ENCODE measurements around the gene CREBZF.
"Not testable (repeated sequence)": the region's sequence is repeated elsewhere in the genome, so short reads cannot be mapped to it uniquely, and the experiment has no call there.

The CREBZF gene

GRCh38 chr11:85670949-85671663 lies 6.2 kb upstream of the CREBZF start:
- DNase-seq, result not testable (repeated sequence)

GRCh38 chr11:85668157-85668556 lies 3.2 kb upstream of the CREBZF start:
- no peak for DNase-seq

- no peak for DNase-seq
These were observed 1.8 kb upstream of the CREBZF start for GRCh38 chr11:85666687-85667086.

GRCh38 chr11:85665733-85666132 lies 804 bp upstream of the CREBZF start:
- DNase-seq, result no peak

DNA sequence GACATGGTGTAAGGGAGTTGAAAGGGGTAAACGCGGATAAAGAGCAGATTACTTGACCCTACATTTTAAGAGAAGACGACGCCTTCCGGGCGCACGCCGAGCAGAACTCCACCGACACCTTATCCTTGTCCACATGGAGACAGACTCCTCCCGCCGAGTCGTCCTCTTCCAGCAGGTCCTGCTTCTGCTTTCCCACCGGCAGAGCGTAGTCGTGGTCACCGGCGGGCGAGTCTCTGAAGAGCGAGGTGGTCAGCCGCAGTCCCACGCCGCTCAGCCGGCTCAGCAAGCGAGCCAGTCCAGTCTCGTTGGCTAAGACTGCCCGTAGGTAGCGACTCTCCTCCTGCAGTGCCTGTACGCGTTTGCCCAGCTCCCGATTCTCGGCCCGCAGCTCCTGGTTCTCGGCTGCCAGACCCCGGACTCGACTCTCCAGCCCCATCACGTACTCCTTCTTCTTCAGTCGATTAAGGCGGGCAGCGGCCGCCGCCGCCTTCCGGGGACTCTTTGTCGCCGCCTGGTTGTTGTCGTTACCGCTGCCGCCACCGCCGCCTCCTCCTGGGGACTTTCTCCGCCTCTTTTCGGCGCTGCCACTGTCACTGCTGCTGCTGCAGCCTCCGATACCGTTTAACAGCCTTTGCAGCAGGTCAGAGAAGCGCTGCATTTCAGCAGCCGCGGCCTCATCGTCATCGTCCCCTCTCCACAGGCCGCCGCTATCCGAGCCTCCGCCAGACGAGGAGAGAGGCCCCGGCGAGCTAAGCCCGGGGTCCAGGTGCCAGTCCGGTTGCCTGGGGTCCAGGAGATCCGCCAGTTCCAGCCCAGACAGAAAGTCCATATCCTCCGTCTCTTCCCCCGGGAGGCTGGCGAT lies 945 bp downstream of the CREBZF start:
- peak; percentile 36 for DNase-seq

GRCh38 chr11:85663080-85663752 lies 1.7 kb downstream of the CREBZF start:
- no peak for DNase-seq

GRCh38 chr11:85661972-85662664 lies 2.8 kb downstream of the CREBZF start:
- no peak for DNase-seq

DNA sequence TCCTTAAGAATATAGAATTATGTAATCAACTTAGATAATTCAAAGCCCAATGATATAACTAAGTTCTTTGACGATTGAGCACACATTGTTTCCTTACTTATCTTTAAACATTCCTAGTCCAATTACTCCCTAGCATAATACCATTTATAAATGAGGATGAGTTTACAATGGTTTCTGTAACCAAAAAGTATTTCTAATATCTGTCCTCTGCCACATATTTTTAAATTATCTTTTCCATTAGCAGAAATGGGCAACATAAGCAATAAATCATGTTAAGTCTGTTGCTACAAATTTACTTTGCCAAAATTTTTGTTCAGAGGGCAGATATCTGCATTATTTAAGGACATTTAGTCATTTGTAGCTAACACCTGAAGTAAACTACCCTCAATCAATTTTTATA lies 6.7 kb downstream of the CREBZF start:
- DNase-seq, result no peak

DNA sequence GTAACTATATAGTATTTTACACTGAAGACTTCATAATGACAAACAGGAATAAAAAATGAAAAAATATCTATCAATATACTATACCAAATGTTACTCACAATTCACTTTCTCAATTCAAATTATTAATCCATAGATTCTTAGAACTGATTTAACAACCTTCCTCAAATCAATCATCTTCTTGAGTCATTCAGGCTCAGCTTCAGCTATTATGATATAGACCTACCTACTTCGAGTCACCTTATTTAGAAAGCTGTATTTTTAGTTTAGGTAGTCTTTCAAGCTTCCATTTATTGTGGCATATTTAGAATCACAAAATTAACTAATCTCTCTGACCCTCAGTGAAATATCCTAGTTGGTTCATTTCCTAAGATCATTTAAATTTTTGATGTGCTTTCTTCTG lies 8.2 kb downstream of the CREBZF start:
- no peak for DNase-seq

- not testable (repeated sequence) for DNase-seq
These were observed 10.6 kb downstream of the CREBZF start for GRCh38 chr11:85654343-85654742.

- no peak for DNase-seq
These were observed 12.0 kb downstream of the CREBZF start for GRCh38 chr11:85652786-85653447.

- no peak for DNase-seq
These were observed 13.8 kb downstream of the CREBZF start for GRCh38 chr11:85651118-85651517.

GRCh38 chr11:85647604-85648299 lies 17.2 kb downstream of the CREBZF start, which contains the start of gene TMEM126A:
TSS of gene TMEM126A (plus strand) at chr11:85647967. CDS start at chr11:85650256, 2,289 bp downstream.
- peak; percentile 85 for DNase-seq

- no peak for DNase-seq
These were observed 17.9 kb downstream of the CREBZF start for GRCh38 chr11:85647078-85647477.

GRCh38 chr11:85643191-85643614 lies 21.7 kb downstream of the CREBZF start:
- no peak for DNase-seq

- no peak for DNase-seq
These were observed 30.2 kb downstream of the CREBZF start for GRCh38 chr11:85634747-85635146.

- DNase-seq, result no peak
These were observed 36.1 kb downstream of the CREBZF start for GRCh38 chr11:85628771-85629341.

- peak; percentile 94 for DNase-seq
These were observed 36.7 kb downstream of the CREBZF start, which contains the start of gene TMEM126B for GRCh38 chr11:85627998-85628770. TSS of gene TMEM126B (plus strand) at chr11:85628593. CDS start at chr11:85628608, 15 bp downstream.

- peak; percentile 27 for DNase-seq
These were observed 37.5 kb downstream of the CREBZF start, which contains the start of gene DLG2 for GRCh38 chr11:85627332-85627997. TSS of gene DLG2 (minus strand) at chr11:85627344.

DNA sequence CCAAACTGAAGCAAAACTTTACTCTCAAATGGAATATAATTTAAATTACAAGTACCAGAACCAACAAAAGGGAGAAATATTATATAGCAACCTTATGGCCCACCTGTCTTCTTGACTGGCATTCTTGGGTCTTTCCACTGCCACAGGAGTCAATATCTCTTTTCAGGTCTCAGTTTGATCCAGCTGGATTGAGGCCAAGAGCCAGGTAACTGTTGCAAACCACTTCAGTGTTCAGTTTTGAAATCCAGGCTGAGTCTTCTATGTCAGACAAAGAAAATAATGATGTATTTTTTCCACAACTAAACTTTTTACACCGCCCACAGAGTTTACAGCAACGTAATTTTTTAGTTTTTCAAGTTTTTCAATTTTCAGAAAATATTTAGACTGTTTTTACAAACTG lies 38.4 kb downstream of the CREBZF start:
- DNase-seq, result no peak

All from NCI-H2227 treated with DMSO at 0.1 percent for 48 hours (cell line).